Measurements from ENCODE around the gene PTPRM.

- no peak for TF ChIP-seq CTCF (conservative IDR thresholded peaks at IDR 0.05; ENCODE audit: low read depth, low read length)
- no peak for TF ChIP-seq EZH2 (IDR thresholded peaks at IDR 0.05; ENCODE audit: borderline replicate concordance, low read depth, low read length, poor library complexity, severe bottlenecking)
Measured at GRCh38 chr18:8279781-8280330, 712.7 kb downstream of the PTPRM start.
